T-helper 17 cell (primary cell): Measurements from ENCODE around the gene KDM2B. TPM values are rescaled to one million over a fixed set of nuclear protein-coding genes. Genes with fewer than 3 reads are reported as not detected.

ENCODE experiments used
- ATAC-seq: fragments of 150-1000 bp; cut with Tn5 transposase; 2 replicates; pipeline ENCODE4 v1.10.0; 2021; ENCODE audit warnings: mild to moderate bottlenecking, moderate library complexity
- DNase-seq, 3 donors: peaks; one replicate each; pipeline versions ENCODE4 v3.0.0 to v3.0.0-alpha.2; 2020 to 2021
- H3K9me3 ChIP-seq: one replicate; pipeline ENCODE4 v1.7.0; 2013; ENCODE audit warnings: low read length, mild to moderate bottlenecking; ENCODE audit not compliant: control insufficient read depth, poor library complexity, severe bottlenecking
- H3K27ac Mint-ChIP-seq: one replicate; pipeline ENCODE4 v1.8.0; 2022; ENCODE audit warnings: mild to moderate bottlenecking, moderate library complexity, mixed read lengths
- H3K27me3 Mint-ChIP-seq: one replicate; pipeline ENCODE4 v1.8.0; 2022; ENCODE audit warnings: mixed read lengths
- H3K36me3 Mint-ChIP-seq: one replicate; pipeline ENCODE4 v1.8.0; 2022; ENCODE audit warnings: low read depth, mixed read lengths
- H3K4me1 Mint-ChIP-seq: one replicate; pipeline ENCODE4 v1.8.0; 2022; ENCODE audit warnings: mild to moderate bottlenecking, mixed read lengths
- H3K4me3 Mint-ChIP-seq: one replicate; pipeline ENCODE4 v1.8.0; 2022; ENCODE audit warnings: mild to moderate bottlenecking, moderate library complexity, mixed read lengths
- total RNA-seq, 4 donors: library from RNA in 2 of 4; stranded (reverse) in 2 of 4; gene quantifications; one replicate each; pipeline ENCODE4 v1.2.3 and lab custom pipeline; 2022 to 2026

The KDM2B gene
- total RNA-seq, 2 donors from 2014 or later, result 87.6 to 94.0 TPM

- peak overlapping the region; percentile 87 for H3K27ac Mint-ChIP-seq
Measured at GRCh38 chr12:121511916-121512315, 68.9 kb downstream of the KDM2B start.

GRCh38 chr12:121509339-121509738 lies 71.5 kb downstream of the KDM2B start:
- H3K9me3 ChIP-seq, result no peaks in the 10 kb centered on the region
- no peak overlapping the region for H3K4me3 Mint-ChIP-seq
- no peak overlapping the region for H3K27ac Mint-ChIP-seq
- H3K4me1 Mint-ChIP-seq, result peaks cover 4% of the 10 kb centered on the region
- ATAC-seq (no peak), DNase-seq (no peak)
- H3K36me3 Mint-ChIP-seq, result peaks cover 3% of the 10 kb centered on the region
- no peaks in the 10 kb centered on the region for H3K27me3 Mint-ChIP-seq

More at GRCh38 chr12:121511916-121512315, 68.9 kb downstream of the KDM2B start:
- Mint-ChIP-seq H3K4me1 (peaks cover 11% of the 10 kb centered on the region), H3K4me3 (no peak overlapping the region), H3K36me3 (peaks cover 3% of the 10 kb centered on the region), H3K27me3 (no peaks in the 10 kb centered on the region)
- no peak for DNase-seq
- no peaks in the 10 kb centered on the region for H3K9me3 ChIP-seq
- no peak for ATAC-seq

GRCh38 chr12:121508533-121508932 lies 72.3 kb downstream of the KDM2B start:
- no peaks in the 10 kb centered on the region for H3K9me3 ChIP-seq
- ATAC-seq (no peak), DNase-seq (no peak)
- Mint-ChIP-seq H3K4me1 (no peaks in the 10 kb centered on the region), H3K36me3 (peaks cover 3% of the 10 kb centered on the region), H3K27me3 (no peaks in the 10 kb centered on the region), H3K4me3 (no peak overlapping the region), H3K27ac (no peak overlapping the region)

- H3K27ac Mint-ChIP-seq, result no peak overlapping the region
- no peaks in the 10 kb centered on the region for H3K27me3 Mint-ChIP-seq
- DNase-seq (no peak), ATAC-seq (no peak)
- peaks cover 3% of the 10 kb centered on the region for H3K36me3 Mint-ChIP-seq
- H3K9me3 ChIP-seq, result no peaks in the 10 kb centered on the region
- H3K4me3 Mint-ChIP-seq, result no peak overlapping the region
- peaks cover 4% of the 10 kb centered on the region for H3K4me1 Mint-ChIP-seq
Measured at GRCh38 chr12:121507984-121508383, 72.8 kb downstream of the KDM2B start.

GRCh38 chr12:121507245-121507644 lies 73.6 kb downstream of the KDM2B start:
- peak overlapping the region; percentile 66 for H3K27ac Mint-ChIP-seq
- H3K36me3 Mint-ChIP-seq, result no peaks in the 10 kb centered on the region
- no peaks in the 10 kb centered on the region for H3K9me3 ChIP-seq
- peaks cover 4% of the 10 kb centered on the region for H3K4me1 Mint-ChIP-seq
- ATAC-seq (no peak), DNase-seq (no peak)
- H3K4me3 Mint-ChIP-seq, result no peak overlapping the region
- H3K27me3 Mint-ChIP-seq, result no peaks in the 10 kb centered on the region

GRCh38 chr12:121505513-121505912 lies 75.3 kb downstream of the KDM2B start:
- peak overlapping the region; percentile 68 for H3K27ac Mint-ChIP-seq
- DNase-seq (no peak), ATAC-seq (no peak)
- H3K9me3 ChIP-seq, result no peaks in the 10 kb centered on the region
- H3K4me3 Mint-ChIP-seq, result no peak overlapping the region
- peaks cover 4% of the 10 kb centered on the region for H3K4me1 Mint-ChIP-seq
- H3K27me3 Mint-ChIP-seq, result no peaks in the 10 kb centered on the region
- no peaks in the 10 kb centered on the region for H3K36me3 Mint-ChIP-seq

- Mint-ChIP-seq H3K4me3 (no peak overlapping the region), H3K27me3 (no peaks in the 10 kb centered on the region), H3K27ac (peak overlapping the region; percentile 68), H3K4me1 (peaks cover 4% of the 10 kb centered on the region), H3K36me3 (no peaks in the 10 kb centered on the region)
- DNase-seq, result no peak
- ATAC-seq, result no peak
- H3K9me3 ChIP-seq, result no peaks in the 10 kb centered on the region
Measured at GRCh38 chr12:121504505-121504904, 76.3 kb downstream of the KDM2B start.

- Mint-ChIP-seq H3K4me1 (peaks cover 4% of the 10 kb centered on the region), H3K36me3 (no peaks in the 10 kb centered on the region), H3K27me3 (no peaks in the 10 kb centered on the region), H3K4me3 (no peak overlapping the region), H3K27ac (peak overlapping the region; percentile 68)
- DNase-seq, result no peak
- ATAC-seq, result no peak
- no peaks in the 10 kb centered on the region for H3K9me3 ChIP-seq
Measured at GRCh38 chr12:121503395-121503794, 77.4 kb downstream of the KDM2B start.

- no peaks in the 10 kb centered on the region for H3K9me3 ChIP-seq
- ATAC-seq, result no peak
- DNase-seq, result no peak
- Mint-ChIP-seq H3K27ac (no peak overlapping the region), H3K4me1 (peaks cover 4% of the 10 kb centered on the region), H3K36me3 (no peaks in the 10 kb centered on the region), H3K27me3 (no peaks in the 10 kb centered on the region), H3K4me3 (no peak overlapping the region)
Measured at GRCh38 chr12:121501946-121502345, 78.9 kb downstream of the KDM2B start.

- H3K27ac Mint-ChIP-seq, result peak overlapping the region; percentile 9
- DNase-seq (peak; percentile 61 to 74 (median 69)), ATAC-seq (peak; percentile 84)
- H3K27me3 Mint-ChIP-seq, result no peaks in the 10 kb centered on the region
- H3K9me3 ChIP-seq, result no peaks in the 10 kb centered on the region
- no peak overlapping the region for H3K4me3 Mint-ChIP-seq
- peaks cover 7% of the 10 kb centered on the region for H3K4me1 Mint-ChIP-seq
- H3K36me3 Mint-ChIP-seq, result no peaks in the 10 kb centered on the region
Measured at GRCh38 chr12:121499929-121500793, 80.7 kb downstream of the KDM2B start.

- H3K27ac Mint-ChIP-seq, result no peak overlapping the region
- H3K4me3 Mint-ChIP-seq, result no peak overlapping the region
Measured at GRCh38 chr12:121495746-121496145, 85.1 kb downstream of the KDM2B start.

GRCh38 chr12:121494093-121494787 lies 86.6 kb downstream of the KDM2B start:
- ATAC-seq (peak; percentile 69), DNase-seq (peak; percentile 40 to 56 (median 49))
- Mint-ChIP-seq H3K27ac (peak overlapping the region; percentile 37), H3K4me1 (peaks cover 10% of the 10 kb centered on the region), H3K36me3 (no peaks in the 10 kb centered on the region), H3K27me3 (no peaks in the 10 kb centered on the region), H3K4me3 (peak overlapping the region; percentile 43)
- no peaks in the 10 kb centered on the region for H3K9me3 ChIP-seq

More at GRCh38 chr12:121495746-121496145, 85.1 kb downstream of the KDM2B start:
- no peaks in the 10 kb centered on the region for H3K9me3 ChIP-seq
- no peaks in the 10 kb centered on the region for H3K27me3 Mint-ChIP-seq
- H3K36me3 Mint-ChIP-seq, result no peaks in the 10 kb centered on the region
- DNase-seq (no peak), ATAC-seq (no peak)
- peaks cover 7% of the 10 kb centered on the region for H3K4me1 Mint-ChIP-seq

- H3K36me3 Mint-ChIP-seq, result no peaks in the 10 kb centered on the region
- H3K27me3 Mint-ChIP-seq, result no peaks in the 10 kb centered on the region
- no peak overlapping the region for H3K27ac Mint-ChIP-seq
- DNase-seq (no peak), ATAC-seq (no peak)
- no peaks in the 10 kb centered on the region for H3K9me3 ChIP-seq
- H3K4me3 Mint-ChIP-seq, result no peak overlapping the region
- H3K4me1 Mint-ChIP-seq, result peaks cover 11% of the 10 kb centered on the region
Measured at GRCh38 chr12:121490401-121491281, 90.2 kb downstream of the KDM2B start.
